ENCODE measurements around the gene ATP2B2.
A peak's percentile ranks its signal among the peaks of the same experiment; 100 is the strongest.
"Not testable (repeated sequence)": the region's sequence is repeated elsewhere in the genome, so short reads cannot be mapped to it uniquely, and the experiment has no call there.

The ATP2B2 gene

GRCh38 chr3:10546820-10547263, 41.5 kb upstream of the ATP2B2 start:
- TF ChIP-seq, protein P1, sequence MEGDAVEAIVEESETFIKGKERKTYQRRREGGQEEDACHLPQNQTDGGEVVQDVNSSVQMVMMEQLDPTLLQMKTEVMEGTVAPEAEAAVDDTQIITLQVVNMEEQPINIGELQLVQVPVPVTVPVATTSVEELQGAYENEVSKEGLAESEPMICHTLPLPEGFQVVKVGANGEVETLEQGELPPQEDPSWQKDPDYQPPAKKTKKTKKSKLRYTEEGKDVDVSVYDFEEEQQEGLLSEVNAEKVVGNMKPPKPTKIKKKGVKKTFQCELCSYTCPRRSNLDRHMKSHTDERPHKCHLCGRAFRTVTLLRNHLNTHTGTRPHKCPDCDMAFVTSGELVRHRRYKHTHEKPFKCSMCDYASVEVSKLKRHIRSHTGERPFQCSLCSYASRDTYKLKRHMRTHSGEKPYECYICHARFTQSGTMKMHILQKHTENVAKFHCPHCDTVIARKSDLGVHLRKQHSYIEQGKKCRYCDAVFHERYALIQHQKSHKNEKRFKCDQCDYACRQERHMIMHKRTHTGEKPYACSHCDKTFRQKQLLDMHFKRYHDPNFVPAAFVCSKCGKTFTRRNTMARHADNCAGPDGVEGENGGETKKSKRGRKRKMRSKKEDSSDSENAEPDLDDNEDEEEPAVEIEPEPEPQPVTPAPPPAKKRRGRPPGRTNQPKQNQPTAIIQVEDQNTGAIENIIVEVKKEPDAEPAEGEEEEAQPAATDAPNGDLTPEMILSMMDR (IDR thresholded peaks at IDR 0.05): no peak
- DNase-seq (ENCODE audit: low spot score): peak; percentile 46
- Histone ChIP-seq H3K27ac (no peak overlapping the region), H3K4me3 (no peak overlapping the region)

DNA sequence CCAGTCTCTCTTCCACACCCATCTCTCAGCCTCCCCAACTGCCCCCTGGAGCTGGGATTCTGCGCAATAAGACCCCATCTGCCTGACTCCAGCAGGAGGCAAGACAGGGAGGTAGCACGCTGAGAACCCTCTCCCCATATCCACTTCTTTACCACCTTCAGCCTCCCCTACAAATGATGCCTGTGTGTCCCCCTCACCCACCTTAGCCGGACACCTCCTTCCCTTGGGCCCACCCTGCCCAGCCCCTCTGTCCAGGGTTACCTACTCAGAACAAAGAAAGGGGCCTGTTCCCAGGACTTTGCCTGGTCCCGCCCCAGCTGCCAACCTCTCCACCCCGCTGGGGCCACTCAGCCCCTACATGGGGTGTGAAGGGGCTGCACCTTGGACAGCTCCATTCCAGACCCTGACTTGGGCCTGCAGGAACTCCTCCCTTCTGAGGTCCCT, 40.8 kb upstream of the ATP2B2 start:
- TF ChIP-seq, protein P1 (IDR thresholded peaks at IDR 0.05): no peak
- no peak overlapping the region for H3K27ac ChIP-seq
- peak; percentile 50 for DNase-seq (ENCODE audit: low spot score)

GRCh38 chr3:10542518-10542917, 37.1 kb upstream of the ATP2B2 start:
- no peak overlapping the region for H3K27ac ChIP-seq
- TF ChIP-seq, protein P1 (IDR thresholded peaks at IDR 0.05): no peak
- DNase-seq (ENCODE audit: low spot score): no peak
- no peak overlapping the region for H3K4me3 ChIP-seq

More for the DNA sequence above, 40.8 kb upstream of the ATP2B2 start:
- no peak overlapping the region for H3K4me3 ChIP-seq

DNA sequence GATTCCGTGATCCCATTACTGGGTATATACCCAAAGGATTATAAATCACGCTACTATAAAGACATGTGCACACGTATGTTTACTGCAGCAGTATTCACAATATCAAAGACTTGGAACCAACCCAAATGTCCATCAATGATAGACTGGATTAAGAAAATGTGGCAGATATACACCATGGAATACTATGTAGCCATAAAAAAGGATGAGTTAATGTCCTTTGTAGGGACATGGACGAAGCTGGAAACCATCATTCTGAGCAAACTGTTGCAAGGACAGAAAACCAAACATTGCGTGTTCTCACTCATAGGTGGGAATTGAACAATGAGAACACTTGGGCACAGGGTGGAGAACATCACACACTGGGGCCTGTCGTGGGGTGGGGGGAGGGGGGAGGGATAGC, 35.0 kb upstream of the ATP2B2 start:
- not testable (repeated sequence) for DNase-seq (ENCODE audit: low spot score); H3K27ac ChIP-seq; H3K4me3 ChIP-seq

- TF ChIP-seq, protein P1 (IDR thresholded peaks at IDR 0.05): no peak
- Histone ChIP-seq H3K4me3 (no peak overlapping the region), H3K27ac (no peak overlapping the region)
- peak; percentile 19 for DNase-seq (ENCODE audit: low spot score)
Observed at GRCh38 chr3:10534066-10534465, 28.7 kb upstream of the ATP2B2 start.

- H3K4me3 ChIP-seq: no peak overlapping the region
- TF ChIP-seq, protein P1 (IDR thresholded peaks at IDR 0.05): no peak
- DNase-seq (ENCODE audit: low spot score): no peak
- H3K27ac ChIP-seq: no peak overlapping the region
Observed at GRCh38 chr3:10533737-10534023, 28.3 kb upstream of the ATP2B2 start.

GRCh38 chr3:10532939-10533736, 27.8 kb upstream of the ATP2B2 start:
- H3K27ac ChIP-seq: no peak overlapping the region
- TF ChIP-seq, protein P1 (IDR thresholded peaks at IDR 0.05): no peak
- DNase-seq (ENCODE audit: low spot score): peak; percentile 46
- H3K4me3 ChIP-seq: no peak overlapping the region

All from coronary artery (tissue), 2 donors.